Fibroblast of lung (primary cell): ENCODE results near the gene SCUBE3. TPM values are rescaled to one million over a fixed set of nuclear protein-coding genes. Genes with fewer than 3 reads are reported as not detected.
A peak's percentile ranks its signal among the peaks of the same experiment; 100 is the strongest.

Experiments
- DNase-seq, 2 donors: peaks; one replicate each; pipeline versions ENCODE4 v3.0.0 to v3.0.0-alpha.2; 2010; ENCODE audit warnings: low read depth in 2 of 2
- H2AFZ ChIP-seq: 2 replicates; pipeline ENCODE4 v1.5.1; 2012; ENCODE audit warnings: low read length, control low read depth, inconsistent platforms
- H3K27ac ChIP-seq: 2 replicates; pipeline ENCODE4 v1.5.1; 2011; ENCODE audit warnings: low read length, control low read depth; ENCODE audit not compliant: insufficient read depth
- H3K27me3 ChIP-seq: 2 replicates; pipeline ENCODE4 v1.5.1; 2011; ENCODE audit warnings: mild to moderate bottlenecking, low read length; ENCODE audit not compliant: control insufficient read depth, insufficient read depth
- H3K36me3 ChIP-seq: 2 replicates; pipeline ENCODE4 v1.5.1; 2011; ENCODE audit warnings: low read length; ENCODE audit not compliant: control insufficient read depth, insufficient read depth
- H3K4me1 ChIP-seq: 2 replicates; pipeline ENCODE4 v1.5.1; 2011; ENCODE audit warnings: low read length; ENCODE audit not compliant: control insufficient read depth, insufficient read depth; ENCODE audit errors: extremely low read depth
- H3K4me2 ChIP-seq: 2 replicates; pipeline ENCODE4 v1.5.1; 2011; ENCODE audit warnings: low read length, control low read depth; ENCODE audit not compliant: insufficient read depth; ENCODE audit errors: extremely low read depth
- H3K4me3 ChIP-seq, 4 experiments: fragments of 200-600 bp in 1 of 4; sonication (generic) in 1 of 4; replicated peaks in 1 of 4; 2 replicates each; pipeline ENCODE4 v1.5.1; 2011 to 2016; ENCODE audit warnings: low read length in 4 of 4, low read depth in 3 of 4, mild to moderate bottlenecking in 3 of 4, control low read depth in 2 of 4, inconsistent platforms in 1 of 4, mixed read lengths in 1 of 4; ENCODE audit not compliant: insufficient read depth in 1 of 4; ENCODE audit errors: control extremely low read depth in 1 of 4
- H3K79me2 ChIP-seq: 2 replicates; pipeline ENCODE4 v1.5.1; 2012; ENCODE audit warnings: mild to moderate bottlenecking, low read length, inconsistent platforms; ENCODE audit not compliant: control insufficient read depth, insufficient read depth
- H3K9ac ChIP-seq: 2 replicates; pipeline ENCODE4 v1.5.1; 2011; ENCODE audit warnings: mild to moderate bottlenecking, low read length, control low read depth; ENCODE audit not compliant: insufficient read depth
- H3K9me3 ChIP-seq: 2 replicates; pipeline ENCODE4 v1.5.1; 2012; ENCODE audit warnings: low read depth, low read length; ENCODE audit not compliant: control insufficient read depth, insufficient read depth
- H4K20me1 ChIP-seq: 2 replicates; pipeline ENCODE4 v1.5.1; 2011; ENCODE audit warnings: low read length; ENCODE audit not compliant: control insufficient read depth, insufficient read depth; ENCODE audit errors: extremely low read depth
- CTCF ChIP-seq, 2 donors: IDR thresholded peaks in 1 of 2; conservative IDR thresholded peaks in 1 of 2; 1 replicate in 1 of 2; 2 replicates in 1 of 2; pipeline ENCODE4 v1.5.1; 2011 to 2012; ENCODE audit warnings: low read length in 2 of 2, control low read depth in 1 of 2, inconsistent platforms in 1 of 2, low read depth in 1 of 2, mild to moderate bottlenecking in 1 of 2
- EZH2 ChIP-seq: IDR thresholded peaks from 2 replicates; pipeline ENCODE4 v1.5.1; 2012; ENCODE audit warnings: low read length, control low read depth, mild to moderate bottlenecking; ENCODE audit errors: missing control alignments
- polyA plus RNA-seq, 2 donors: library from polyadenylated mRNA; depleted of rRNA in 1 of 2; stranded (reverse) in 1 of 2; unstranded in 1 of 2; fragments of >200 nt; gene quantifications; 2 replicates each; pipeline ENCODE4 v1.2.1, GENCODE V29; 2011 to 2012; ENCODE audit warnings: missing spikeins in 1 of 2
- total RNA-seq: library from RNA; depleted of rRNA; stranded (reverse); fragments of >200 nt; gene quantifications from 2 replicates; pipeline ENCODE4 v1.2.1, GENCODE V29; 2014

The SCUBE3 gene
- total and polyA plus RNA-seq, 2 donors (not counting 1 experiment from before 2014, with no cell fraction given), result under 0.01 to 1.2 TPM

GRCh38 chr6:35239581-35239980 lies 25.8 kb downstream of the SCUBE3 start:
- no peaks in the 10 kb centered on the region for H3K36me3 ChIP-seq
- H3K27me3 ChIP-seq, result no peaks in the 10 kb centered on the region
- no peak overlapping the region for H2AFZ ChIP-seq
- H3K4me3 ChIP-seq, result no peak overlapping the region
- no peaks in the 10 kb centered on the region for H3K9me3 ChIP-seq
- no peak overlapping the region for H3K9ac ChIP-seq
- no peak for DNase-seq
- H3K27ac ChIP-seq, result no peak overlapping the region
- no peak overlapping the region for H3K4me2 ChIP-seq
- no peaks in the 10 kb centered on the region for H3K79me2 ChIP-seq
- TF ChIP-seq EZH2 (no peak), CTCF (conservative IDR thresholded peaks at IDR 0.05 in 1 of 2, IDR thresholded peaks at IDR 0.05 in 1 of 2; ENCODE audit: low read depth in 1 of 2, low read length in 2 of 2) (no peak)
- no peaks in the 10 kb centered on the region for H4K20me1 ChIP-seq
- H3K4me1 ChIP-seq, result no peaks in the 10 kb centered on the region

GRCh38 chr6:35240838-35241801 lies 27.4 kb downstream of the SCUBE3 start:
- no peak overlapping the region for H3K9ac ChIP-seq
- H3K4me2 ChIP-seq, result no peak overlapping the region
- H3K9me3 ChIP-seq, result no peaks in the 10 kb centered on the region
- no peaks in the 10 kb centered on the region for H4K20me1 ChIP-seq
- no peaks in the 10 kb centered on the region for H3K79me2 ChIP-seq
- no peaks in the 10 kb centered on the region for H3K36me3 ChIP-seq
- no peak overlapping the region for H3K27ac ChIP-seq
- no peak overlapping the region for H2AFZ ChIP-seq
- H3K27me3 ChIP-seq, result no peaks in the 10 kb centered on the region
- no peaks in the 10 kb centered on the region for H3K4me1 ChIP-seq
- DNase-seq, result peak; percentile 19 to 44
- peak; percentile 94 to 96 for TF ChIP-seq CTCF (conservative IDR thresholded peaks at IDR 0.05 in 1 of 2, IDR thresholded peaks at IDR 0.05 in 1 of 2; ENCODE audit: low read depth in 1 of 2, low read length in 2 of 2)
- no peak for TF ChIP-seq EZH2
- no peak overlapping the region for H3K4me3 ChIP-seq

GRCh38 chr6:35242486-35242885 lies 28.7 kb downstream of the SCUBE3 start:
- DNase-seq, result no peak
- TF ChIP-seq EZH2 (no peak), CTCF (conservative IDR thresholded peaks at IDR 0.05 in 1 of 2, IDR thresholded peaks at IDR 0.05 in 1 of 2; ENCODE audit: low read depth in 1 of 2, low read length in 2 of 2) (no peak)
- Histone ChIP-seq H3K4me3 (no peak overlapping the region), H4K20me1 (no peaks in the 10 kb centered on the region), H3K9ac (no peak overlapping the region), H3K27me3 (no peaks in the 10 kb centered on the region), H3K4me1 (no peaks in the 10 kb centered on the region), H3K36me3 (peaks cover 1% of the 10 kb centered on the region), H3K9me3 (no peaks in the 10 kb centered on the region), H3K4me2 (no peak overlapping the region), H3K79me2 (no peaks in the 10 kb centered on the region), H2AFZ (no peak overlapping the region), H3K27ac (no peak overlapping the region)
